CD14-positive monocyte (primary cell): ENCODE results near the gene GRIK4. TPM values are rescaled to one million over a fixed set of nuclear protein-coding genes. Genes with fewer than 3 reads are reported as not detected.

Experiments
- DNase-seq, 3 donors: peaks; one replicate each; pipeline ENCODE4 v3.0.0-alpha.2; 2011 to 2022
- H2AFZ ChIP-seq: 2 replicates; pipeline ENCODE4 v1.6.0; 2012; ENCODE audit warnings: mild to moderate bottlenecking, low read depth, low read length, inconsistent platforms; ENCODE audit not compliant: insufficient read depth, poor library complexity, severe bottlenecking
- H3K27ac ChIP-seq, 2 donors: 1 replicate in 1 of 2; 2 replicates in 1 of 2; pipeline ENCODE4 v1.5.1; 2012 to 2013; ENCODE audit warnings: low read length in 2 of 2, control low read depth in 1 of 2, inconsistent platforms in 1 of 2, low read depth in 1 of 2, mild to moderate bottlenecking in 1 of 2
- H3K27me3 ChIP-seq, 2 donors: one replicate each; pipeline versions ENCODE4 v1.6.0 to v1.6.1; 2011 to 2013; ENCODE audit warnings: low read length in 2 of 2; ENCODE audit not compliant: control insufficient read depth in 2 of 2, insufficient read depth in 2 of 2
- H3K36me3 ChIP-seq, 2 donors: replicated peaks in 1 of 2; 1 replicate in 1 of 2; 2 replicates in 1 of 2; pipeline versions ENCODE4 v1.5.1 to v1.6.1; 2012 to 2013; ENCODE audit warnings: low read length in 2 of 2, control low read depth in 1 of 2, inconsistent platforms in 1 of 2, mild to moderate bottlenecking in 1 of 2; ENCODE audit not compliant: insufficient read depth in 2 of 2, control insufficient read depth in 1 of 2
- H3K4me1 ChIP-seq, 2 donors: 1 replicate in 1 of 2; 2 replicates in 1 of 2; pipeline versions ENCODE4 v1.5.1 to v1.6.1; 2012 to 2013; ENCODE audit warnings: low read length in 2 of 2, control low read depth in 1 of 2, inconsistent platforms in 1 of 2, mild to moderate bottlenecking in 1 of 2, moderate library complexity in 1 of 2; ENCODE audit not compliant: insufficient read depth in 2 of 2, control insufficient read depth in 1 of 2
- H3K4me2 ChIP-seq: replicated peaks from 2 replicates; pipeline ENCODE3; 2012; ENCODE audit warnings: low read length, moderate library complexity, mild to moderate bottlenecking; ENCODE audit not compliant: poor library complexity, severe bottlenecking; ENCODE audit errors: extremely low read depth
- H3K4me3 ChIP-seq, 3 experiments: fragments of 200-600 bp in 1 of 3; sonication (generic) in 1 of 3; replicated peaks in 1 of 3; 1 replicate in 2 of 3; 2 replicates in 1 of 3; pipeline ENCODE4 v1.5.1; 2011 to 2013; ENCODE audit warnings: low read length in 3 of 3, mild to moderate bottlenecking in 3 of 3, control low read depth in 2 of 3, low read depth in 2 of 3, inconsistent platforms in 1 of 3, moderate library complexity in 1 of 3
- H3K79me2 ChIP-seq: 2 replicates; pipeline ENCODE4 v1.6.0; 2012; ENCODE audit warnings: mild to moderate bottlenecking, control low read depth, inconsistent platforms, low read length, moderate library complexity; ENCODE audit not compliant: insufficient read depth
- H3K9ac ChIP-seq: 2 replicates; pipeline ENCODE4 v1.6.0; 2017; ENCODE audit warnings: low read length, mild to moderate bottlenecking; ENCODE audit not compliant: insufficient read depth, poor library complexity, severe bottlenecking
- H3K9me3 ChIP-seq, 2 donors: replicated peaks in 1 of 2; 1 replicate in 1 of 2; 2 replicates in 1 of 2; pipeline versions ENCODE4 v1.5.1 to v1.6.1; 2012 to 2013; ENCODE audit warnings: low read length in 2 of 2, control low read depth in 1 of 2; ENCODE audit not compliant: control insufficient read depth in 1 of 2, insufficient read depth in 1 of 2
- H4K20me1 ChIP-seq: 2 replicates; pipeline ENCODE4 v1.6.0; 2012; ENCODE audit warnings: mild to moderate bottlenecking, low read length, control low read depth, moderate library complexity; ENCODE audit not compliant: insufficient read depth
- H3K27ac Mint-ChIP-seq, 7 donors: one replicate each; pipeline ENCODE4 v1.8.0; 2020; ENCODE audit warnings: mild to moderate bottlenecking in 7 of 7, mixed read lengths in 7 of 7, moderate library complexity in 6 of 7, inconsistent platforms in 2 of 7
- H3K27me3 Mint-ChIP-seq, 3 donors: one replicate each; pipeline ENCODE4 v1.8.0; 2021 to 2022; ENCODE audit warnings: low read depth in 3 of 3, mild to moderate bottlenecking in 3 of 3, mixed read lengths in 3 of 3, moderate library complexity in 3 of 3, inconsistent platforms in 1 of 3
- H3K36me3 Mint-ChIP-seq, 2 donors: one replicate each; pipeline ENCODE4 v1.8.0; 2020; ENCODE audit warnings: mixed read lengths in 2 of 2, inconsistent platforms in 1 of 2, mild to moderate bottlenecking in 1 of 2
- H3K4me1 Mint-ChIP-seq: one replicate; pipeline ENCODE4 v1.8.0; 2020; ENCODE audit warnings: mild to moderate bottlenecking, mixed read lengths
- H3K4me3 Mint-ChIP-seq, 2 donors: one replicate each; pipeline ENCODE4 v1.8.0; 2020; ENCODE audit warnings: mild to moderate bottlenecking in 2 of 2, mixed read lengths in 2 of 2, moderate library complexity in 1 of 2
- H3K9me3 Mint-ChIP-seq, 7 donors: one replicate each; pipeline ENCODE4 v1.8.0; 2020 to 2022; ENCODE audit warnings: mixed read lengths in 7 of 7, mild to moderate bottlenecking in 6 of 7, moderate library complexity in 6 of 7, inconsistent platforms in 2 of 7
- WGBS: methylation state at CpG from one replicate; pipeline ENCODE4 v1.1.5; 2013; ENCODE audit warnings: missing lambda C conversion rate; ENCODE audit not compliant: insufficient coverage; 5-methylcytosine and 5-hydroxymethylcytosine counted together
- intact Hi-C, 2 donors: fragments of 100-400 bp; cut with micrococcal nuclease; formaldehyde crosslinking; loops; one replicate each; pipeline versions ENCODE4 v1.15.0 to v1.15.1; 2023
- polyA plus RNA-seq, 3 donors: library from polyadenylated mRNA; depleted of rRNA in 1 of 3; unstranded in 2 of 3; stranded (reverse) in 1 of 3; fragments of 300-500 nt in 2 of 3; fragments of >200 nt in 1 of 3; fragmentation: Illumina TruSeq in 2 of 3; gene quantifications; 1 replicate in 2 of 3; 2 replicates in 1 of 3; pipeline ENCODE4 v1.2.3, GENCODE V29; 2012 to 2021
- TF ChIP-seq, protein P1 (sequence below): fragments of 200-600 bp; IDR thresholded peaks from one replicate; pipeline ENCODE4 v1.8.0; 2022; ENCODE audit warnings: antibody characterized with exemption, mild to moderate bottlenecking

GRIK4 gene
- polyA plus RNA-seq, 3 donors: not detected

DNA sequence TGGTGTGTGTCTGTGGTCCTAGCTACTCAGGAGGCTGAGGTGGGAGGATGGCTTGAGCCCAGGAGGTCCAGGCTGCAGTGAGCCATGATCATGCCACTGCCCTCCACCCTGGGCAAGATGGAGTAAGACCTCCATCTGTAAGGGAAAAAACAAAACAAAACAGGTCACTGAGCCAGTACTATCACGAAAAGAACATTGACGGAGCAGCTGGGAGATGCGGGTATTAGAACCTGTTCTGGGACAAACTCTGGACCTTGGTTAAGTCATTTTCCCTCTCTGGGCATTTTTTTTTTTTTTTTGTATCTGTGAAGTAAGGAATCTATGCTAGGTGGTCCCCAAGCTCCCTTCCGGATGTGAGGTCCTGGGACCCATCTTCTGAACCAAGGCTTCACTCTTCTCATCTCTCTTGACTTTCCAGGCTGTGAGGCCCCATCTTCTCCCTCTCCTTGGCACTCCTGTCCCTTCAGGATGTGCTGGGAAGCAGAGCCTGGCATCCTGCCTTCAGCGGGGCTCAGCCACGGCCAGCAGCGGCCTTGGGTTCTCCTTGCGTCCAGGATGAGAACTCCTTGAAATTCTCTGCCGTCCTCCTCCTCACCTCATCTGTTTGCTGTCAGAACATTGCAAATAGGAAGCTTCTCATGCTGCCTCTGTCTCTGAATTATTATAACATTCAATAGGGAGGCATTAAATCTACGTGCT lies 130.8 kb downstream of the GRIK4 start:
- no peak overlapping the region for H3K4me3 Mint-ChIP-seq
- Histone ChIP-seq H3K27ac (no peak overlapping the region), H3K36me3 (no peaks in the 10 kb centered on the region), H2AFZ (no peak overlapping the region), H3K4me1 (no peaks in the 10 kb centered on the region), H3K4me3 (no peak overlapping the region), H4K20me1 (no peaks in the 10 kb centered on the region), H3K27me3 (no peaks in the 10 kb centered on the region), H3K79me2 (no peaks in the 10 kb centered on the region), H3K9me3 (no peaks in the 10 kb centered on the region), H3K9ac (no peak overlapping the region), H3K4me2 (no peak overlapping the region)
- H3K27ac Mint-ChIP-seq: no peak overlapping the region
- 90% methylated on average over 5 of the region's 10 CpGs for WGBS
- intact Hi-C loops: no loop called here
- no peaks in the 10 kb centered on the region for H3K4me1 Mint-ChIP-seq
- H3K27me3 Mint-ChIP-seq: peaks cover 15 to 29% (median 26%) of the 10 kb centered on the region in 3 donors
- no peaks in the 10 kb centered on the region for H3K9me3 Mint-ChIP-seq
- no peak for DNase-seq
- H3K36me3 Mint-ChIP-seq: no peaks in the 10 kb centered on the region
- TF ChIP-seq, protein P1, sequence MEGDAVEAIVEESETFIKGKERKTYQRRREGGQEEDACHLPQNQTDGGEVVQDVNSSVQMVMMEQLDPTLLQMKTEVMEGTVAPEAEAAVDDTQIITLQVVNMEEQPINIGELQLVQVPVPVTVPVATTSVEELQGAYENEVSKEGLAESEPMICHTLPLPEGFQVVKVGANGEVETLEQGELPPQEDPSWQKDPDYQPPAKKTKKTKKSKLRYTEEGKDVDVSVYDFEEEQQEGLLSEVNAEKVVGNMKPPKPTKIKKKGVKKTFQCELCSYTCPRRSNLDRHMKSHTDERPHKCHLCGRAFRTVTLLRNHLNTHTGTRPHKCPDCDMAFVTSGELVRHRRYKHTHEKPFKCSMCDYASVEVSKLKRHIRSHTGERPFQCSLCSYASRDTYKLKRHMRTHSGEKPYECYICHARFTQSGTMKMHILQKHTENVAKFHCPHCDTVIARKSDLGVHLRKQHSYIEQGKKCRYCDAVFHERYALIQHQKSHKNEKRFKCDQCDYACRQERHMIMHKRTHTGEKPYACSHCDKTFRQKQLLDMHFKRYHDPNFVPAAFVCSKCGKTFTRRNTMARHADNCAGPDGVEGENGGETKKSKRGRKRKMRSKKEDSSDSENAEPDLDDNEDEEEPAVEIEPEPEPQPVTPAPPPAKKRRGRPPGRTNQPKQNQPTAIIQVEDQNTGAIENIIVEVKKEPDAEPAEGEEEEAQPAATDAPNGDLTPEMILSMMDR: no peak

DNA sequence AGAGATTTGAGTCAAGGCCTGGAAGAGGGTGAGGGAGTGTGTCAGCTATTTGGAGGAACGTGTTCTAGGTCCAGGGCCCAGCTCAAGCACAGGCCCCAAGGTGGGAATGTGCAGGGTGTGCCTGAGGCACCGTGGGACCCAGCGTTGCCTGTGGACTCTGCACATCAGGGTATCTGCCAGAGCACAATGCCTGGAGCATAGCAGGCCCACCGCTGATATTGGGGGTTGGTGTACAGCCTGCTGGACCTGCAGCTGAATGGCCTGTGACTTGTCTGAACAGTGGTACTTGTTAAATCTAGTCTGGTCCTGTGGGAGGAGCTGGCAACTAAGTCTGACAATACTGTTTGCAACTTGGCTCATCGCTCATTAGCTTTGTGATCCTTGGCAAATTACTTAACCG lies 131.7 kb downstream of the GRIK4 start:
- Histone ChIP-seq H3K9ac (no peak overlapping the region), H3K36me3 (no peaks in the 10 kb centered on the region), H3K9me3 (no peaks in the 10 kb centered on the region), H3K4me2 (no peak overlapping the region), H3K79me2 (no peaks in the 10 kb centered on the region), H3K4me3 (no peak overlapping the region), H3K27me3 (no peaks in the 10 kb centered on the region), H3K4me1 (no peaks in the 10 kb centered on the region), H2AFZ (no peak overlapping the region), H3K27ac (no peak overlapping the region), H4K20me1 (no peaks in the 10 kb centered on the region)
- no peaks in the 10 kb centered on the region for H3K9me3 Mint-ChIP-seq
- H3K4me1 Mint-ChIP-seq: no peaks in the 10 kb centered on the region
- 93% methylated on average over 6 of the region's 6 CpGs for WGBS
- H3K27me3 Mint-ChIP-seq: peaks cover 12 to 29% (median 25%) of the 10 kb centered on the region in 3 donors
- no peaks in the 10 kb centered on the region for H3K36me3 Mint-ChIP-seq
- DNase-seq: no peak
- TF ChIP-seq, protein P1: no peak
- no peak overlapping the region for H3K4me3 Mint-ChIP-seq
- H3K27ac Mint-ChIP-seq: no peak overlapping the region
- intact Hi-C loops: no loop called here
